H1 (cell line): ENCODE measurements around the gene UBR2. TPM values are rescaled to one million over a fixed set of nuclear protein-coding genes. Genes with fewer than 3 reads are reported as not detected.

Experiments
- RNF2 ChIP-seq: fragments of 200-900, 300-1000 bp; sonication (generic); IDR thresholded peaks from 2 replicates; pipeline ENCODE4 v1.7.1; 2016; ENCODE audit warnings: borderline replicate concordance, low read depth, mild to moderate bottlenecking, antibody characterized with exemption, low read length; ENCODE audit not compliant: poor library complexity, severe bottlenecking; ENCODE audit errors: missing control alignments
- TAF1 ChIP-seq: IDR thresholded peaks from 2 replicates; pipeline ENCODE4 v1.6.1; 2011; ENCODE audit warnings: mild to moderate bottlenecking, low read depth, low read length
- polyA plus RNA-seq, 7 experiments: library from polyadenylated mRNA; depleted of rRNA in 3 of 7; stranded (reverse) in 5 of 7; unstranded in 2 of 7; fragments of >200 nt in 5 of 7; fragments of 200-250 nt in 2 of 7; gene quantifications; 1 replicate in 5 of 7; 2 replicates in 1 of 7; 4 replicates in 1 of 7; pipeline versions ENCODE4 v1.2.1 to v1.2.3, GENCODE V29; 2011 to 2013; ENCODE audit warnings: missing spikeins in 2 of 7, mixed read lengths in 2 of 7
- total RNA-seq: library from RNA; stranded (reverse); fragmentation: NEBNext Ultra II Directional; extraction: Animal tissue kit (Norgen Biotek cat#: 25700); gene quantifications from 2 replicates; pipeline ENCODE4 v1.2.1, GENCODE V29; 2021

The UBR2 gene
- total and polyA plus RNA-seq, 2 of the 8 experiments (the other 6 are each of a cell fraction or from before 2014, with no cell fraction given) = 6.5 to 19.5 TPM

- TF ChIP-seq TAF1 = no peak
- TF ChIP-seq RNF2 = no peak
Measured at GRCh38 chr6:42690151-42690702, 126.4 kb downstream of the UBR2 start (continued).
